GM10248 (cell line): ENCODE results near the gene CPVL.

Experiments
- CTCF ChIA-PET: fragments of 300-600 bp; sonication (Branson Sonifier 250); formaldehyde crosslinking; extraction: SDS; loops from one replicate; lab custom pipeline; 2021; ENCODE audit warnings: antibody characterized with exemption; lab: Yijun Ruan, JAX
- POLR2A ChIA-PET: fragments of 350-650 bp; sonication (Branson Sonifier 250); formaldehyde crosslinking; extraction: SDS; loops from one replicate; lab custom pipeline; 2020; ENCODE audit warnings: antibody characterized with exemption; lab: Yijun Ruan, JAX
- DNase-seq: peaks from one replicate; pipeline ENCODE4 v3.0.0; 2012; ENCODE audit errors: extremely low spot score
- CTCF ChIP-seq: IDR thresholded peaks from 2 replicates; pipeline ENCODE4 v1.5.1; 2012; ENCODE audit warnings: mild to moderate bottlenecking, low read depth; ENCODE audit errors: extremely low read depth, missing control alignments, control extremely low read depth

The CPVL gene

DNA sequence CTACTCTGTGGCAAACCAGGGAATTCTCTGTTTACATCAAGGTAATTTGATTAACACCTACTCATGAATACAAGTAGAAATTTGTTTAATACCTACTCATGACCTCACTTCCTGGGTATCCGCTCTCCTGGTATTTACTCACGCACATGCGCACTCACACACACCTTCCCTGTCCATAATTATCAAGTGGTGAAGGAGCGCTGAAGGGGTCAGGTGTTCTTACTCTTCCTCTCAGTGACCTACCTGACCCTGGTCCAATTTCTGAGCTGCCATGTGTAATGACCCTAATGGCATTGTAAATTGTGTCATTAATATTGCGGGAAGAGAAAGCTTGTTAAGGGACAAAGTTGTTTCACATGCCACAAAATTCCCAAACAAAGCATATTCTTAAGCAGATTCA is 146.9 kb downstream of the CPVL start:
- no peak for TF ChIP-seq CTCF
- CTCF ChIA-PET: interaction anchor here (1.1 kb wide), 1 partner anchor 72 kb away, joined by 3 read pairs; no protein-coding TSS in a partner anchor
- POLR2A ChIA-PET: no interaction called here
- no peak for DNase-seq

- DNase-seq: no peak
- CTCF ChIA-PET: interaction anchor here (1.0 to 1.3 kb wide), 2 partner anchors 17 to 61 kb away, joined by 3 to 4 read pairs; no protein-coding TSS in a partner anchor
- POLR2A ChIA-PET: no interaction called here
- TF ChIP-seq CTCF: no peak
These were observed 148.2 kb downstream of the CPVL start for GRCh38 chr7:28998105-28998504.

DNA sequence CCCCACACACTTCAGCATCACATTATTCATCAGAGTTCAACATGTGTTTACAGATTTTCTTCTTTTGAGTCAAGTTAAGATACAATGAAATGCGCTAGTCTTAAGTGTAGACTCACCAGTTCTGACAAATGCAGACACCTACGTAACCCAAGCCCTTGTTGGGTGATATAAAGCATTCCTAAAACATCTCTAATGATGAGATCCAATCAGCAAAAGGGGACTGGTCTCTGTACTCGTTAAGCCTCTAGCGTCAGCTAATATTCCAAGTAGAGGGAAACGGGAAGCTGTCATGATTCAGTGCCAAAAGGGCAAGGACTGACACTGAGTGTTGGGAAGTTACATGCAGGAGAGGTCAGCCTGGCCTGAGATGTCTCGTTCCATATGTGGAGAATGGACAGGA is 149.5 kb downstream of the CPVL start:
- ChIA-PET POLR2A (no interaction called here), CTCF (interaction anchor here (0.8 to 1.4 kb wide), 2 partner anchors 9 to 76 kb away, joined by 3 read pairs; no protein-coding TSS in a partner anchor)
- no peak for TF ChIP-seq CTCF
- no peak for DNase-seq

GRCh38 chr7:28993371-28993770 is 153.0 kb downstream of the CPVL start:
- POLR2A ChIA-PET: no interaction called here
- CTCF ChIA-PET: no interaction called here
- TF ChIP-seq CTCF: no peak
- no peak for DNase-seq

GRCh38 chr7:28992798-28993197 is 153.5 kb downstream of the CPVL start:
- POLR2A ChIA-PET: no interaction called here
- TF ChIP-seq CTCF: no peak
- no peak for DNase-seq
- CTCF ChIA-PET: no interaction called here

DNA sequence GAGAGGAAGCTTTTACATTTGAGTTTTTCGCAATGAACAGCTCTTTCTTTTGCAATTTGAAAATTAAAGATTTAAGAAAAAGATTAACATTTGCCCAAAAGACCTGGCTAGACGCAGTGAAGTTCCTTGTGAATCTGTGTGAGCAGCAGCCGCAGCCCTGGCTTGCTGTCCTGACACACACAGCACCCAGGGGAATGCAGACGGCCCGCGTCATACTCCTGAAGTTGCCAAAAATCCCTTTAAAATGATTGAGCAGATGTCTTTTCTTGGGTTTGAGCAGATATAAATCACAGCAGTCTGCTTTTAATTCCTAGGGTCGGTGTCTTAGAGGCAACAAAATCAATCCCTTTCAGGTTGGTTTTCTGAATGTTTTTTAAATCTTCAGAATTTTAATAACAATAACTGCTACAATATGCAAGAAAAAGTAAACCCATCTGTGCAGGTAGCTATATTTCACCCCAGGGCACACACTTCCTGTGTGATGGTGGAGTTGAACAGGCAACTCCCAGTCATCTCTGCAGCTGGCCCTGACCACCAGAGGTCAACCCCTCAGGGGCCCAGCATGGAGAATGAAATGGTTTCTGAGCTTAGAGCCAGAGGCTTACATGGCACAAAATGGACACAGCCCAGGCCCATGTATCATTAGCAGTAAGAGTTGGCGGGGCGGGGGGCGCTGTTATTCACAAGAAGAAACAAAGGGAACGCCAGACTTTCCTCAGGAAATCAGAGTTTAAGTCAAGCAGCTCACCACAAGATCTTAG is 156.0 kb downstream of the CPVL start:
- DNase-seq: no peak
- no peak for TF ChIP-seq CTCF
- ChIA-PET CTCF (interaction anchor here (1.3 to 1.7 kb wide), 2 partner anchors 15 to 68 kb away, joined by 3 to 5 read pairs; no protein-coding TSS in a partner anchor), POLR2A (interaction anchor here (0.6 kb wide), 1 partner anchor 104 kb away, joined by 3 read pairs; no protein-coding TSS in a partner anchor)
